ENCODE results near the gene EML6.

The EML6 gene

GRCh38 chr2:54797307-54797706 is 73.8 kb downstream of the EML6 start:
- no peak for TF ChIP-seq CTCF (IDR thresholded peaks at IDR 0.05; ENCODE audit: low read depth, low read length)
- no peak for DNase-seq (ENCODE audit: low read depth, low spot score)
- no peak overlapping the region for H3K4me3 ChIP-seq (ENCODE audit: low read depth, low read length)
- in situ Hi-C loops (cut with HindIII; ENCODE audit: low sequenced_read_pairs) = no loop called here

- in situ Hi-C loops (cut with HindIII; ENCODE audit: low sequenced_read_pairs) = no loop called here
- no peak overlapping the region for H3K4me3 ChIP-seq (ENCODE audit: low read depth, low read length)
- no peak for TF ChIP-seq CTCF (IDR thresholded peaks at IDR 0.05; ENCODE audit: low read depth, low read length)
- no peak for DNase-seq (ENCODE audit: low read depth, low spot score)
Measured at GRCh38 chr2:54801352-54801751, 77.9 kb downstream of the EML6 start.

- DNase-seq (ENCODE audit: low read depth, low spot score) = no peak
- no peak for TF ChIP-seq CTCF (IDR thresholded peaks at IDR 0.05; ENCODE audit: low read depth, low read length)
- in situ Hi-C loops (cut with HindIII; ENCODE audit: low sequenced_read_pairs) = no loop called here
- H3K4me3 ChIP-seq (ENCODE audit: low read depth, low read length) = no peak overlapping the region
Measured at GRCh38 chr2:54803783-54804751, 80.6 kb downstream of the EML6 start.

GRCh38 chr2:54805255-54805654 is 81.8 kb downstream of the EML6 start:
- in situ Hi-C loops (cut with HindIII; ENCODE audit: low sequenced_read_pairs) = no loop called here
- DNase-seq (ENCODE audit: low read depth, low spot score) = no peak
- no peak for TF ChIP-seq CTCF (IDR thresholded peaks at IDR 0.05; ENCODE audit: low read depth, low read length)
- H3K4me3 ChIP-seq (ENCODE audit: low read depth, low read length) = no peak overlapping the region

GRCh38 chr2:54806975-54807374 is 83.5 kb downstream of the EML6 start:
- DNase-seq (ENCODE audit: low read depth, low spot score) = no peak
- no peak for TF ChIP-seq CTCF (IDR thresholded peaks at IDR 0.05; ENCODE audit: low read depth, low read length)
- no peak overlapping the region for H3K4me3 ChIP-seq (ENCODE audit: low read depth, low read length)
- in situ Hi-C loops (cut with HindIII; ENCODE audit: low sequenced_read_pairs) = no loop called here

GRCh38 chr2:54808661-54809060 is 85.2 kb downstream of the EML6 start:
- DNase-seq (ENCODE audit: low read depth, low spot score) = no peak
- in situ Hi-C loops (cut with HindIII; ENCODE audit: low sequenced_read_pairs) = no loop called here

More at GRCh38 chr2:54808661-54809060, 85.2 kb downstream of the EML6 start:
- no peak for TF ChIP-seq CTCF (IDR thresholded peaks at IDR 0.05; ENCODE audit: low read depth, low read length)
- no peak overlapping the region for H3K4me3 ChIP-seq (ENCODE audit: low read depth, low read length)

All from astrocyte of the spinal cord (primary cell).